Measurements from ENCODE around the gene NKAIN2.
"Not testable (repeated sequence)": the region's sequence is repeated elsewhere in the genome, so short reads cannot be mapped to it uniquely, and the experiment has no call there.

Gene NKAIN2

DNA sequence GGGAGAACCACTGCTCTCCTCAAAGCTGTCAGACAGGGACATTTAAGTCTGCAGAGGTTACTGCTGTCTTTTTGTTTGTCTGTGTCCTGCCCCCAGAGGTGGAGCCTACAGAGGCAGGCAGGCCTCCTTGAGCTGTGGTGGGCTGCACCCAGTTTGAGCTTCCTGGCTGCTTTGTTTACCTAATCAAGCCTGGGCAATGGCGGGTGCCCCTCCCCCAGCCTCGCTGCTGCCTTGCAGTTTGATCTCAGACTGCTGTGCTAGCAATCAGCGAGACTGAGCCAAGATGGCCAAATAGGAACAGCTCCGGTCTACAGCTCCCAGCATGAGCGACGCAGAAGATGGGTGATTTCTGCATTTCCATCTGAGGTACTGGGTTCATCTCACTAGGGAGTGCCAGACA lies 544.7 kb downstream of the NKAIN2 start:
- not testable (repeated sequence) for H3K36me3 ChIP-seq (ENCODE audit: insufficient read depth, low read length); H3K4me1 ChIP-seq (ENCODE audit: insufficient read depth, low read length); H3K9me3 ChIP-seq (ENCODE audit: low read length); H2AFZ ChIP-seq (ENCODE audit: low read depth, low read length); H3K27me3 ChIP-seq (ENCODE audit: insufficient read depth, low read length); H3K4me3 ChIP-seq (ENCODE audit: low read length)

GRCh38 chr6:124355146-124355545 lies 551.5 kb downstream of the NKAIN2 start:
- Histone ChIP-seq H2AFZ (ENCODE audit: low read depth, low read length) (no peak overlapping the region), H3K4me1 (ENCODE audit: insufficient read depth, low read length) (no peaks in the 10 kb centered on the region), H3K4me3 (ENCODE audit: low read length) (no peak overlapping the region), H3K36me3 (ENCODE audit: insufficient read depth, low read length) (no peaks in the 10 kb centered on the region), H3K9me3 (ENCODE audit: low read length) (no peaks in the 10 kb centered on the region), H3K27me3 (ENCODE audit: insufficient read depth, low read length) (no peaks in the 10 kb centered on the region)

DNA sequence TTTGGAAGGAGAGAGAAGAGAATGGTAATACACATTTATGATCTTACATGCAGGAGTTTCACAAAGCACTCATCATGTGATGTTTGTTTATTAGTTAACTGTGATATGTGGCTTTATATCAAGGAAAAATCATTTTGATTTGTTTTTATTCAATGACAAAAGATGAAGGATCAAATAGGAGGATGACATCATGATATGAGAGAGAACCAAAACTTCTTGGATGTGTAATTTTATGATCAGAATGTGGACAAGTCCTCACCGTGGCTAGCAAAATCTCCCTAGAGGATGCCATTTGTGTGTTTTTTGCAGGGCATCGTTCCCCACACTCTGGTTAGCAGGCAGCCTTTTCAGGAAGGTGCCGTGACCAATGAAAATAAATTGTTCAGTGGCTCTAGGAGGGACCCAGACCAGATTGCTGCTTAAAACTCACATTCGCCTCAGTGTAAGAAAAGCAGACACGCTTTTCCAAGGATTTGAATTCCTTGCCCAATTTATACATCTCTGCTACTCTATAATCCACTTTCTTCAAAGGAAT lies 552.7 kb downstream of the NKAIN2 start:
- Histone ChIP-seq H3K27me3 (ENCODE audit: insufficient read depth, low read length) (no peaks in the 10 kb centered on the region), H3K4me3 (ENCODE audit: low read length) (no peak overlapping the region), H3K9me3 (ENCODE audit: low read length) (no peaks in the 10 kb centered on the region), H3K4me1 (ENCODE audit: insufficient read depth, low read length) (no peaks in the 10 kb centered on the region), H3K36me3 (ENCODE audit: insufficient read depth, low read length) (no peaks in the 10 kb centered on the region), H2AFZ (ENCODE audit: low read depth, low read length) (no peak overlapping the region)

DNA sequence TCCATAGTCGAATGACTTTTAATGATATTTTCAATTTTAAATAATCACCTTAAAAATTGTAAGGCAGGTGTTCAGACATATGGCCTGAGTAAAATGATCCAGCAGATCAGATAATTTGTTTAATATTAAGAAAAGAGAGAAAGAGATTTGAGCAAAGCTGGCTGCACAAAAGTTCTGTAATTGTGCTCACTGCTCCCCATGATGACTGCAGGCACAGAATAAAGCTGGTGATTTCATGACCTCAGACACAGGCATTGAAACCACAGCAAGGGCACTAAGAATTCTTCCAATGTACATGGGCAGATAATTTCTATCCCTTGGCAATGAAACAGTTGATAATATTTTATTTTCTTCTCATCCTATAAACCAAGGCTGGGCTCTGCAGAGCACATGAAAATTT lies 553.1 kb downstream of the NKAIN2 start:
- H2AFZ ChIP-seq (ENCODE audit: low read depth, low read length) = no peak overlapping the region
- H3K4me3 ChIP-seq (ENCODE audit: low read length) = no peak overlapping the region
- no peaks in the 10 kb centered on the region for H3K9me3 ChIP-seq (ENCODE audit: low read length)
- H3K36me3 ChIP-seq (ENCODE audit: insufficient read depth, low read length) = no peaks in the 10 kb centered on the region
- H3K27me3 ChIP-seq (ENCODE audit: insufficient read depth, low read length) = no peaks in the 10 kb centered on the region
- H3K4me1 ChIP-seq (ENCODE audit: insufficient read depth, low read length) = no peaks in the 10 kb centered on the region

- no peaks in the 10 kb centered on the region for H3K4me1 ChIP-seq (ENCODE audit: insufficient read depth, low read length)
- no peaks in the 10 kb centered on the region for H3K36me3 ChIP-seq (ENCODE audit: insufficient read depth, low read length)
- no peaks in the 10 kb centered on the region for H3K27me3 ChIP-seq (ENCODE audit: insufficient read depth, low read length)
- H3K4me3 ChIP-seq (ENCODE audit: low read length) = no peak overlapping the region
- H3K9me3 ChIP-seq (ENCODE audit: low read length) = no peaks in the 10 kb centered on the region
- H2AFZ ChIP-seq (ENCODE audit: low read depth, low read length) = no peak overlapping the region
Observed at GRCh38 chr6:124368131-124368530, 564.5 kb downstream of the NKAIN2 start.

DNA sequence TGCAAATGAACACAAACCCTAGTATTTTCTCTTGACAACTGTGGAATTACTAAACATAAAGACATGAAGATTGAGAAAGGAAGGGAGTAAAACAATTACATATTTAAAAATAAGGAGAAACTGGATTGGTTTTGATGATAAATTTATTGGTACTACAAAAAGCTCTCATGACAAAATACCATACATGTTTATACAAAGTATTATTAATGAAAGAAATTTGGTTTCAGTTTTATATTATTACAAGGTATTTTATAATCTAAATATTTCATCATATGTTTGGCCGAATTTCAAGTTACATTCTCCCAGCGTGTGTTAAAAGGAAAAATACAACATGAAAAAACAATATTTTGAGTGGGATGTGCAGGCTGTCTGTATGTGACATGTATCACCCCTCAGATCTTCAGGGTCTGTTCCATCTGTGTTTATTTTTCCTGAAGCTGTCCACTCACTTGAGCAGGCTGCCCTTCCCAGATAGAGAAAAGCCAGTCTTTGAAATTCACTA lies 568.4 kb downstream of the NKAIN2 start:
- Histone ChIP-seq H3K4me3 (ENCODE audit: low read length) (no peak overlapping the region), H3K27me3 (ENCODE audit: insufficient read depth, low read length) (no peaks in the 10 kb centered on the region), H2AFZ (ENCODE audit: low read depth, low read length) (no peak overlapping the region), H3K9me3 (ENCODE audit: low read length) (no peaks in the 10 kb centered on the region), H3K4me1 (ENCODE audit: insufficient read depth, low read length) (no peaks in the 10 kb centered on the region), H3K36me3 (ENCODE audit: insufficient read depth, low read length) (no peaks in the 10 kb centered on the region)

DNA sequence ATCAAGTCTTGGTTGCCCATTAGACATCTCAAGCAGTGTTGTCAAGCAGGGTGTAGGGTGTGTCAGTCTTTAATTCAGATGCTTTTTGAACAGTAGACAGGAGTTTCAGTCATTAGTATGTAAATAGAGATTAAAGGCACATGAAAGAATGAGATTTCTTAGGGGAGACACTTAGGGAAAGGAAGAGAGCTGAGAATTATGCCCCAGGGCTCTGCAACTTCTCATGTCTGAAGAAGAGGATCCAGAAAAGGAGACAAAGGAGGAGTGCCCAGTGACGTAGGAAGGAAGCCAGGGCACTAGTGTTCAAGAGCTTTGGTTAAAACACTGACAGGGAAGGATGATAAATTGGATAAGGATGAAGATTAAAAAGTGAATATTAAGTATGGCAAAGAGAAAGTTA lies 569.7 kb downstream of the NKAIN2 start:
- H3K4me3 ChIP-seq (ENCODE audit: low read length) = no peak overlapping the region
- no peaks in the 10 kb centered on the region for H3K9me3 ChIP-seq (ENCODE audit: low read length)
- H3K27me3 ChIP-seq (ENCODE audit: insufficient read depth, low read length) = no peaks in the 10 kb centered on the region
- no peaks in the 10 kb centered on the region for H3K36me3 ChIP-seq (ENCODE audit: insufficient read depth, low read length)
- H2AFZ ChIP-seq (ENCODE audit: low read depth, low read length) = no peak overlapping the region
- H3K4me1 ChIP-seq (ENCODE audit: insufficient read depth, low read length) = no peaks in the 10 kb centered on the region

DNA sequence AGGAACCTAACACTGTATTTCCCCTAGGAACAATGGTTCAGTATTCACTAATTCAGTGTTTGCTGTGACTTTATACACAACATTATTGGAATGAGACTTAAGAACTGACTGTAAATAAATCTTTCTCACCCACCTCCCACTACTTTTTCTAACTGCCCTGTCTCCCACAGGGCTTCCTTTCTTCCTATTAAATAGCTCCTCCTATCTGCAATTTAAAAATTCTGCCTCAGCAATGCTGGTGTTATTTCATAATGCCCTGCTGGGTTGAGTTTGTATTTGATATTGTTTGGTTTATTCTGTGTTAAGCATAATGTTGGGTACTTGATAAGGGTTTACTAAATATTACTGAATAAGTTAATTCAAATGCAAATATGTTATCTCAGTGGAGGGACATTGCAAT lies 585.5 kb downstream of the NKAIN2 start:
- Histone ChIP-seq H3K4me3 (ENCODE audit: low read length) (no peak overlapping the region), H3K9me3 (ENCODE audit: low read length) (no peaks in the 10 kb centered on the region), H2AFZ (ENCODE audit: low read depth, low read length) (no peak overlapping the region), H3K36me3 (ENCODE audit: insufficient read depth, low read length) (no peaks in the 10 kb centered on the region), H3K4me1 (ENCODE audit: insufficient read depth, low read length) (no peaks in the 10 kb centered on the region), H3K27me3 (ENCODE audit: insufficient read depth, low read length) (no peaks in the 10 kb centered on the region)

- H3K27me3 ChIP-seq (ENCODE audit: insufficient read depth, low read length) = no peaks in the 10 kb centered on the region
- no peak overlapping the region for H2AFZ ChIP-seq (ENCODE audit: low read depth, low read length)
- H3K9me3 ChIP-seq (ENCODE audit: low read length) = no peaks in the 10 kb centered on the region
- H3K4me1 ChIP-seq (ENCODE audit: insufficient read depth, low read length) = no peaks in the 10 kb centered on the region
- H3K4me3 ChIP-seq (ENCODE audit: low read length) = no peak overlapping the region
- no peaks in the 10 kb centered on the region for H3K36me3 ChIP-seq (ENCODE audit: insufficient read depth, low read length)
Observed at GRCh38 chr6:124393536-124393935, 589.9 kb downstream of the NKAIN2 start.

GRCh38 chr6:124396361-124396760 lies 592.7 kb downstream of the NKAIN2 start:
- Histone ChIP-seq H2AFZ (ENCODE audit: low read depth, low read length) (no peak overlapping the region), H3K36me3 (ENCODE audit: insufficient read depth, low read length) (no peaks in the 10 kb centered on the region), H3K9me3 (ENCODE audit: low read length) (no peaks in the 10 kb centered on the region), H3K4me1 (ENCODE audit: insufficient read depth, low read length) (no peaks in the 10 kb centered on the region), H3K27me3 (ENCODE audit: insufficient read depth, low read length) (no peaks in the 10 kb centered on the region), H3K4me3 (ENCODE audit: low read length) (no peak overlapping the region)

DNA sequence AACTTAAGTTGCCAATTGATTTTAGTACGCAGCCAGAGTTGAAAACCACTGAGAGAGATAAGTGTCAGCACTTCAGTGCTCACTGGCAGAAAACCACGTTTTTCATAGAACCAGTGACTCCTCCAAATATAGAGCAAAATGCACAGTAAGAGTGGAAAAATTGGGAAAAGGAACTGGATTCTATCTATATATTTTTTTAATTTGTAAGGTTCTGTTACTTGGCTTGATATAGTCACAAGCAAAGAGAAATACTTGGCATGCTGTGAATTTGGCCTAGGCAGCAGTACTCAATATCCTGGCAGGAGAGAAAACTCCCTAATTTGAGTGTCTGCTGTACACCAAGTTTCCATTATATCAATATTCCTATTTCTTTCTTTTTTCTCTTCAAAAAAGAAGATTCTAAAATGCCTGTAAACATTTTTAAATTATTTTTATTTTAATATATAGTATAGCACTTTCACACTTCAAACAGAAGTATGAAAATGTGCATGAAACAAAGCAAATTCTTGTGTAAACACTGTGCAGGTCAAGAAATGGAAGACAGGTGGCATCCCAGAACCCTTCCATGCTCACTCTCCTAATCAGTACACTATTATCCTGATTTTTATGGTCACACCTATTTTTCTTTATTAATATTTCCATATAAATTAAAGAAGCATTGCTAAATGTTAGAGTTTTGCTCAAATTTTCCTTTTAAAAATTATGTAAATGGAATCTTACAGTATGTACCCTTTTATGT lies 596.8 kb downstream of the NKAIN2 start:
- H3K4me3 ChIP-seq (ENCODE audit: low read length) = no peak overlapping the region
- no peak overlapping the region for H2AFZ ChIP-seq (ENCODE audit: low read depth, low read length)
- H3K36me3 ChIP-seq (ENCODE audit: insufficient read depth, low read length) = no peaks in the 10 kb centered on the region
- no peaks in the 10 kb centered on the region for H3K4me1 ChIP-seq (ENCODE audit: insufficient read depth, low read length)
- H3K9me3 ChIP-seq (ENCODE audit: low read length) = no peaks in the 10 kb centered on the region
- H3K27me3 ChIP-seq (ENCODE audit: insufficient read depth, low read length) = no peaks in the 10 kb centered on the region

DNA sequence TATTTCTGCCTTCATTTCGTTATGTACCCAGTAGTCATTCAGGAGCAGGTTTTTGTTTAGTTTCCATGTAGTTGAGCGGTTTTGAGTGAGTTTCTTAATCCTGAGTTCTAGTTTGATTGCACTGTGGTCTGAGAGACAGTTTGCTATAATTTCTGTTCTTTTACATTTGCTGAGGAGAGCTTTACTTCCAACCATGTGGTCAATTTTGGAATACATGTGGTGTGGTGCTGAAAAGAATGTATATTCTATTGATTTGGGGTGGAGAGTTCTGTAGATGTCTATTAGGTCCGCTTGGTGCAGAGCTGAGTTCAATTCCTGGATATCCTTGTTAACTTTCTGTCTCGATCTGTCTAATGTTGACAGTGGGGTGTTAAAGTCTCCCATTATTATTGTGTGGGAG lies 606.8 kb downstream of the NKAIN2 start:
- H2AFZ ChIP-seq (ENCODE audit: low read depth, low read length); H3K4me1 ChIP-seq (ENCODE audit: insufficient read depth, low read length); H3K27me3 ChIP-seq (ENCODE audit: insufficient read depth, low read length); H3K9me3 ChIP-seq (ENCODE audit: low read length); H3K36me3 ChIP-seq (ENCODE audit: insufficient read depth, low read length); H3K4me3 ChIP-seq (ENCODE audit: low read length): not testable (repeated sequence)

DNA sequence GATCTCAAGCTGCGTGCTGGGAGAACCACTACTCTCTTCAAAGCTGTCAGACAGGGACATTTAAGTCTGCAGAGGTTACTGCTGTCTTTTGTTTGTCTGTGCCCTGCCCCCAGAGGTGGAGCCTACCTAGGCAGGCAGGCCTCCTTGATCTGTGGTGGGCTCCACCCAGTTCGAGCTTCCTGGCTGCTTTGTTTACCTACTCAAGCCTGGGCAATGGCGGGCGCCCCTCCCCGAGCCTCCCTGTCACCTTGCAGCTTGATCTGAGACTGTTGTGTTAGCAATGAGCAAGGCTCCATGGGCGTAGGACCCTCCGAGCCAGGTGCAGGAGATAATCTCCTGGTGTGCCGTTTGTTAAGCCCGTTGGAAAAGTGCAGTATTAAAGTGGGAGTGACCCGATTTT lies 609.0 kb downstream of the NKAIN2 start:
- not testable (repeated sequence) for H3K36me3 ChIP-seq (ENCODE audit: insufficient read depth, low read length); H3K4me3 ChIP-seq (ENCODE audit: low read length); H3K9me3 ChIP-seq (ENCODE audit: low read length); H2AFZ ChIP-seq (ENCODE audit: low read depth, low read length); H3K4me1 ChIP-seq (ENCODE audit: insufficient read depth, low read length); H3K27me3 ChIP-seq (ENCODE audit: insufficient read depth, low read length)
